Upper lobe of left lung (tissue), 6 donors: ENCODE results near the gene IRS1. TPM values are rescaled to one million over a fixed set of nuclear protein-coding genes. Genes with fewer than 3 reads are reported as not detected.

Experiments
- ATAC-seq, 2 donors: fragments of 200-7000 bp; cut with Tn5 transposase; one replicate each; pipeline ENCODE4 v1.9.1; 2022; ENCODE audit warnings: mild to moderate bottlenecking in 2 of 2, moderate library complexity in 2 of 2; ENCODE audit not compliant: low FRiP score in 2 of 2
- DNase-seq, 2 donors: peaks; one replicate each; pipeline ENCODE4 v3.0.0-alpha.2; 2019 to 2020
- H3K27ac ChIP-seq, 4 donors: fragments of 200-600 bp; sonication (generic); one replicate each; pipeline ENCODE4 v1.5.1; 2016 to 2019
- H3K27me3 ChIP-seq, 4 donors: fragments of 200-600 bp; sonication (generic); one replicate each; pipeline ENCODE4 v1.5.1; 2017 to 2019
- H3K36me3 ChIP-seq, 4 donors: fragments of 200-600 bp; sonication (generic); one replicate each; pipeline ENCODE4 v1.5.1; 2016 to 2019
- H3K4me1 ChIP-seq, 4 donors: fragments of 200-600 bp; sonication (generic); one replicate each; pipeline ENCODE4 v1.5.1; 2018 to 2019
- H3K4me3 ChIP-seq, 4 donors: fragments of 200-600 bp; sonication (generic); one replicate each; pipeline ENCODE4 v1.5.1; 2017 to 2019; ENCODE audit warnings: mild to moderate bottlenecking in 2 of 4, moderate library complexity in 1 of 4
- H3K9me3 ChIP-seq, 4 donors: fragments of 200-600 bp; sonication (generic); one replicate each; pipeline ENCODE4 v1.5.1; 2018 to 2019
- EP300 ChIP-seq, 4 donors: sonication (generic); formaldehyde crosslinking; IDR thresholded peaks; one replicate each; pipeline ENCODE4 v1.5.1; 2017; ENCODE audit warnings: antibody characterized with exemption in 4 of 4, control low read depth in 2 of 4
- POLR2A ChIP-seq, 4 donors: fragments of 450-650 bp; IDR thresholded peaks; one replicate each; pipeline ENCODE4 v1.5.1; 2016 to 2017; ENCODE audit warnings: antibody characterized with exemption in 4 of 4, mild to moderate bottlenecking in 2 of 4
- POLR2AphosphoS5 ChIP-seq, 2 donors: sonication (generic); formaldehyde crosslinking; IDR thresholded peaks; one replicate each; pipeline ENCODE4 v1.5.1; 2017; ENCODE audit warnings: antibody characterized with exemption in 2 of 2
- WGBS, 2 donors: methylation state at CpG; one replicate each; pipeline ENCODE4 v1.1.5; 2017 to 2018; 5-methylcytosine and 5-hydroxymethylcytosine counted together
- total RNA-seq, 6 donors: library from RNA; depleted of rRNA in 4 of 6; stranded (reverse); fragments of >200 nt in 4 of 6; gene quantifications; one replicate each; pipeline versions ENCODE4 v1.1.0 to v1.2.1, GENCODE V29; 2016 to 2021
- TF ChIP-seq, protein P1 (sequence below), 6 experiments: fragments of 450-650 bp in 4 of 6; fragments of 200-600 bp in 2 of 6; sonication (generic) in 2 of 6; IDR thresholded peaks; one replicate each; pipeline ENCODE4 v1.5.1; 2016 to 2019; ENCODE audit warnings: antibody characterized with exemption in 6 of 6
- donor health status: DM: no; HTN: no; CAD: no; lungs with moderate emphysema.
- donor health status: DM: no; HTN: yes; CAD: no; lungs with severe emphysema.

IRS1 gene
- total RNA-seq, 6 donors from 2014 or later, result 9.3 to 14.3 (median 12.4) TPM

- no peak overlapping the region for H3K27ac ChIP-seq
- no peak for DNase-seq
- WGBS, 2 donors, result 77 to 79% methylated on average over 4 of the region's 4 CpGs
- H3K4me3 ChIP-seq, result no peak overlapping the region
- ATAC-seq, result no peak
- no peaks in the 10 kb centered on the region for H3K27me3 ChIP-seq
- H3K36me3 ChIP-seq, result no peaks in the 10 kb centered on the region
- H3K9me3 ChIP-seq, result no peaks in the 10 kb centered on the region
- H3K4me1 ChIP-seq, result no peaks in the 10 kb centered on the region
- TF ChIP-seq POLR2AphosphoS5 (IDR thresholded peaks at IDR 0.05) (no peak), EP300 (IDR thresholded peaks at IDR 0.05) (no peak), POLR2A (IDR thresholded peaks at IDR 0.05) (no peak)
- TF ChIP-seq, protein P1, sequence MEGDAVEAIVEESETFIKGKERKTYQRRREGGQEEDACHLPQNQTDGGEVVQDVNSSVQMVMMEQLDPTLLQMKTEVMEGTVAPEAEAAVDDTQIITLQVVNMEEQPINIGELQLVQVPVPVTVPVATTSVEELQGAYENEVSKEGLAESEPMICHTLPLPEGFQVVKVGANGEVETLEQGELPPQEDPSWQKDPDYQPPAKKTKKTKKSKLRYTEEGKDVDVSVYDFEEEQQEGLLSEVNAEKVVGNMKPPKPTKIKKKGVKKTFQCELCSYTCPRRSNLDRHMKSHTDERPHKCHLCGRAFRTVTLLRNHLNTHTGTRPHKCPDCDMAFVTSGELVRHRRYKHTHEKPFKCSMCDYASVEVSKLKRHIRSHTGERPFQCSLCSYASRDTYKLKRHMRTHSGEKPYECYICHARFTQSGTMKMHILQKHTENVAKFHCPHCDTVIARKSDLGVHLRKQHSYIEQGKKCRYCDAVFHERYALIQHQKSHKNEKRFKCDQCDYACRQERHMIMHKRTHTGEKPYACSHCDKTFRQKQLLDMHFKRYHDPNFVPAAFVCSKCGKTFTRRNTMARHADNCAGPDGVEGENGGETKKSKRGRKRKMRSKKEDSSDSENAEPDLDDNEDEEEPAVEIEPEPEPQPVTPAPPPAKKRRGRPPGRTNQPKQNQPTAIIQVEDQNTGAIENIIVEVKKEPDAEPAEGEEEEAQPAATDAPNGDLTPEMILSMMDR (IDR thresholded peaks at IDR 0.05), result no peak
Measured at GRCh38 chr2:226684563-226684959, 115.1 kb downstream of the IRS1 start.

DNA sequence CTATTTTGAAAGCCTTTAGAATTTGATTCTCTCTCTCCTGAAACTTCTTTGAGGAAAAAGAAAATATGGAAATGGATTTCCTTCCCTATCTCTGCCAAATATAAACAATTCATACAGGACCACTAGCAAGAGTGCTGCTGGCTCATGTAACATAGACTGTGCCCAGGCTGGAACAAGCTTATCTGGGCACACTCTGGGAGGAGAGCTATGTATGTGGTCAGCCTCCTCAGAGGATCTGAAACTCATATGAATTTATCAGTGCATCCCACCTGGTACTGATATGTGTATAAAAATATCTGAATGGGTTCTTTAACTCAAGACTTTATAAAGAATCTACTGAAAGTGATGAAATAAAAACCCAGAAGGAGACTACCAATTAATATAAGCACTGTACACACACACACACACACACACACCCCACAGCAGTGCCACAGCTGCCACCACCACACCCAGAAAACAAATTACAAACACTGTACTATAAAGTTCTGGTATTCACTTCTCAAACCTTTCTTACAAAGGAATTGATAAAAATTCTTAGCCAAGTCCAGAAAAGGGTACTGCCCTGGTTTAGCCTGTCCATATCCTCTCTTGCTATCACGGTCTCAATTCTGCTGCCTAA, 115.6 kb downstream of the IRS1 start:
- DNase-seq, result no peak
- TF ChIP-seq POLR2AphosphoS5 (IDR thresholded peaks at IDR 0.05), result no peak
- no peak for TF ChIP-seq POLR2A (IDR thresholded peaks at IDR 0.05)
- TF ChIP-seq EP300 (IDR thresholded peaks at IDR 0.05), result no peak
- TF ChIP-seq, protein P1 (IDR thresholded peaks at IDR 0.05), result no peak
- no peaks in the 10 kb centered on the region for H3K9me3 ChIP-seq
- no peak overlapping the region for H3K27ac ChIP-seq
- no peak for ATAC-seq
- 84 to 93% methylated on average over 1 of the region's 1 CpG for WGBS, 2 donors
- no peaks in the 10 kb centered on the region for H3K27me3 ChIP-seq
- H3K4me1 ChIP-seq, result no peaks in the 10 kb centered on the region
- H3K36me3 ChIP-seq, result no peaks in the 10 kb centered on the region
- H3K4me3 ChIP-seq, result no peak overlapping the region

DNA sequence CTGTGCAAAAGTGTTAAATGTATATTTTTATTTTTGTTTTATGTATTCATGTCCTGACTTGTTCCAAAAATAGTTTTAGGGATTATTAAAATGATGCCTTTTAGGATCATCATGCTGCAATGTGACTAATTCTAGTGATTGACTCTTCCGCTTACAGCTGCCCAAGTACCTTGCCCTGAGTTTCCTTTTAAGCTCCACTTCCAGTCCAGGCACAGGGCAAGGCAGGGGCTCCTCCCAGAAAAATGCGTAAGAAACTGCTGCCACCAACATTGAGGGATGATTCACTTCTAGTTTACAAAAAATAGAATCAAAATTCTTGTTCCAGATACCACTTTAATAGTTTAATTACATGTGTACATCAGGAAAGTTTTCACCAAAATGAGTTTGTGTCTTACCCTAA, 116.4 kb downstream of the IRS1 start:
- Histone ChIP-seq H3K9me3 (no peaks in the 10 kb centered on the region), H3K36me3 (no peaks in the 10 kb centered on the region), H3K27me3 (no peaks in the 10 kb centered on the region), H3K4me3 (no peak overlapping the region), H3K4me1 (no peaks in the 10 kb centered on the region), H3K27ac (no peak overlapping the region)
- ATAC-seq (no peak), DNase-seq (no peak)
- 90 to 94% methylated on average over 2 of the region's 2 CpGs for WGBS, 2 donors
- TF ChIP-seq EP300 (IDR thresholded peaks at IDR 0.05), result no peak
- no peak for TF ChIP-seq POLR2A (IDR thresholded peaks at IDR 0.05)
- TF ChIP-seq, protein P1 (IDR thresholded peaks at IDR 0.05), result no peak

Other genes starting within 250 kb of the IRS1 start
- gene RHBDD1, start 36.2 kb upstream of the IRS1 start, total RNA-seq, result 10 to 100 TPM in 5 of 6 donors, 1 to 10 TPM in 1; 2.6 to 40.2 (median 14.5) TPM